ENCODE results near the gene ELAVL2.

The ELAVL2 gene

GRCh38 chr9:23721466-23721865 lies 104.6 kb downstream of the ELAVL2 start:
- DNase-seq, result no peak

GRCh38 chr9:23717505-23717904 lies 108.5 kb downstream of the ELAVL2 start:
- no peak for DNase-seq

- DNase-seq, result no peak
Observed at GRCh38 chr9:23707249-23707648, 118.8 kb downstream of the ELAVL2 start.

GRCh38 chr9:23702311-23702922 lies 123.6 kb downstream of the ELAVL2 start:
- no peak for DNase-seq

- no peak for DNase-seq
Observed at GRCh38 chr9:23701291-23701690, 124.7 kb downstream of the ELAVL2 start.

- no peak for DNase-seq
Observed at GRCh38 chr9:23700359-23700758, 125.7 kb downstream of the ELAVL2 start.

- no peak for DNase-seq
Observed at GRCh38 chr9:23698161-23698560, 127.9 kb downstream of the ELAVL2 start.

GRCh38 chr9:23695572-23695971 lies 130.5 kb downstream of the ELAVL2 start:
- DNase-seq, result no peak

- no peak for DNase-seq
Observed at GRCh38 chr9:23693374-23693773, 132.7 kb downstream of the ELAVL2 start.

GRCh38 chr9:23686896-23687295 lies 139.1 kb downstream of the ELAVL2 start:
- no peak for DNase-seq

- DNase-seq, result no peak
Observed at GRCh38 chr9:23686257-23686656, 139.8 kb downstream of the ELAVL2 start.

- no peak for DNase-seq
Observed at GRCh38 chr9:23683611-23684061, 142.4 kb downstream of the ELAVL2 start.

GRCh38 chr9:23682891-23683431 lies 143.1 kb downstream of the ELAVL2 start:
- no peak for DNase-seq

- DNase-seq, result no peak
Observed at GRCh38 chr9:23682352-23682751, 143.7 kb downstream of the ELAVL2 start.

GRCh38 chr9:23677446-23677845 lies 148.6 kb downstream of the ELAVL2 start:
- no peak for DNase-seq

- DNase-seq, result no peak
Observed at GRCh38 chr9:23674016-23674585, 151.9 kb downstream of the ELAVL2 start.

- no peak for DNase-seq
Observed at GRCh38 chr9:23672151-23672550, 153.9 kb downstream of the ELAVL2 start.

- DNase-seq, result no peak
Observed at GRCh38 chr9:23669776-23670175, 156.3 kb downstream of the ELAVL2 start.

GRCh38 chr9:23665635-23666034 lies 160.4 kb downstream of the ELAVL2 start:
- no peak for DNase-seq

- DNase-seq, result no peak
Observed at GRCh38 chr9:23665051-23665450, 161.0 kb downstream of the ELAVL2 start.

GRCh38 chr9:23663946-23664345 lies 162.1 kb downstream of the ELAVL2 start:
- DNase-seq, result no peak

- no peak for DNase-seq
Observed at GRCh38 chr9:23663536-23663935, 162.5 kb downstream of the ELAVL2 start.

GRCh38 chr9:23663125-23663524 lies 162.9 kb downstream of the ELAVL2 start:
- no peak for DNase-seq

- DNase-seq, result no peak
Observed at GRCh38 chr9:23662320-23662719, 163.7 kb downstream of the ELAVL2 start.

Data from effector CD4-positive, alpha-beta T cell (primary cell).